K562 (cell line): ENCODE measurements around the gene SPRTN. TPM values are rescaled to one million over a fixed set of nuclear protein-coding genes. Genes with fewer than 3 reads are reported as not detected.

Experiments
- ATAC-seq: fragments of 200-7000 bp; cut with Tn5 transposase; 3 replicates; pipeline ENCODE4 v1.9.1; 2020; ENCODE audit warnings: moderate library complexity
- BruUV-seq: library from RNA; stranded (reverse); fragments of 400-500 nt; replicated peaks from 2 replicates; lab custom pipeline; 2021; lab: Mats Ljungman, UMichigan
- CTCF ChIA-PET: fragments of 300-600 bp; formaldehyde crosslinking; extraction: SDS; loops from one replicate; lab custom pipeline; 2021; ENCODE audit warnings: low intra/inter-chr PET ratio; lab: Yijun Ruan, JAX
- POLR2A ChIA-PET: fragments of 300-600, 350-650 bp; sonication (Branson Sonifier 250); formaldehyde crosslinking; extraction: SDS; loops from one replicate; lab custom pipeline; 2021; ENCODE audit warnings: antibody characterized with exemption, inconsistent platforms; lab: Yijun Ruan, JAX
- DNase-seq, 4 experiments: peaks; one replicate each; pipeline versions ENCODE4 v3.0.0 to v3.0.0-alpha.2; 2011 to 2018; ENCODE audit warnings: low spot score in 3 of 4, mixed read lengths in 3 of 4; ENCODE audit errors: extremely low read depth in 1 of 4
- FAIRE-seq: peaks from 2 replicates; lab custom pipeline; 2011; peaks lifted over from hg19 to GRCh38; lab: Jason Lieb, UNC
- H2AFZ ChIP-seq: 2 replicates; pipeline ENCODE4 v1.6.0; 2011; ENCODE audit warnings: low read depth, low read length, control low read depth, inconsistent platforms
- H3K27ac ChIP-seq: fragments of 200-600 bp; 3 replicates; pipeline ENCODE4 v1.8.0; 2011; ENCODE audit warnings: low read depth, mild to moderate bottlenecking, control low read depth, inconsistent platforms, low read length, moderate library complexity, mixed read lengths; ENCODE audit errors: extremely low read depth
- H3K27me3 ChIP-seq, 2 experiments: fragments of 300-600 bp in 1 of 2; 2 replicates in 1 of 2; 3 replicates in 1 of 2; pipeline versions ENCODE4 v1.6.0 to v1.8.0; 2011; ENCODE audit warnings: inconsistent platforms in 2 of 2, low read length in 2 of 2, mild to moderate bottlenecking in 1 of 2, mixed read lengths in 1 of 2, moderate library complexity in 1 of 2; ENCODE audit not compliant: control insufficient read depth in 2 of 2, insufficient read depth in 2 of 2
- H3K36me3 ChIP-seq: fragments of 300-600 bp; 3 replicates; pipeline ENCODE4 v1.8.0; 2011; ENCODE audit warnings: mild to moderate bottlenecking, low read length, inconsistent platforms; ENCODE audit not compliant: control insufficient read depth, insufficient read depth
- H3K4me1 ChIP-seq, 2 experiments: fragments of 200-600 bp in 1 of 2; replicated peaks in 1 of 2; 2 replicates in 1 of 2; 3 replicates in 1 of 2; pipeline versions ENCODE4 v1.5.1 to v1.8.0; 2011; ENCODE audit warnings: inconsistent platforms in 2 of 2, low read length in 2 of 2, mild to moderate bottlenecking in 1 of 2, mixed read lengths in 1 of 2, moderate library complexity in 1 of 2; ENCODE audit not compliant: control insufficient read depth in 2 of 2, insufficient read depth in 2 of 2
- H3K4me2 ChIP-seq: 2 replicates; pipeline ENCODE4 v1.6.1; 2011; ENCODE audit warnings: low read length, control low read depth, inconsistent platforms, mixed read lengths; ENCODE audit not compliant: insufficient read depth
- H3K4me3 ChIP-seq: fragments of 200-600 bp; sonication (generic), shearing (Covaris generic); 2 replicates; pipeline ENCODE4 v1.5.1; 2016; ENCODE audit warnings: control low read depth, inconsistent platforms
- H3K79me2 ChIP-seq: fragments of 200-600 bp; 3 replicates; pipeline ENCODE4 v1.8.0; 2011; ENCODE audit warnings: low read length, inconsistent platforms; ENCODE audit not compliant: control insufficient read depth, insufficient read depth
- H3K9ac ChIP-seq, 2 experiments: 2 replicates each; pipeline versions ENCODE4 v1.6.0 to v1.6.1; 2011; ENCODE audit warnings: low read depth in 2 of 2, low read length in 2 of 2, control low read depth in 1 of 2, inconsistent platforms in 1 of 2, mild to moderate bottlenecking in 1 of 2, mixed read lengths in 1 of 2; ENCODE audit not compliant: insufficient read depth in 1 of 2
- H3K9me1 ChIP-seq: one replicate; pipeline ENCODE4 v1.6.0; 2011; ENCODE audit warnings: inconsistent platforms, mild to moderate bottlenecking, low read length, moderate library complexity; ENCODE audit not compliant: control insufficient read depth, insufficient read depth
- H3K9me3 ChIP-seq: replicated peaks from 2 replicates; pipeline ENCODE4 v1.5.1; 2011; ENCODE audit warnings: low read depth, low read length, inconsistent platforms; ENCODE audit not compliant: control insufficient read depth, insufficient read depth
- H4K20me1 ChIP-seq: replicated peaks from 2 replicates; pipeline ENCODE4 v1.6.1; 2011; ENCODE audit warnings: low read length, inconsistent platforms, mixed read lengths; ENCODE audit not compliant: control insufficient read depth, insufficient read depth
- PCBP1 ChIP-seq: fragments of 200-400 bp; formaldehyde crosslinking; IDR thresholded peaks from 2 replicates; pipeline ENCODE4 v1.6.1; 2018; ENCODE audit warnings: mild to moderate bottlenecking, low read depth, low read length; ENCODE audit not compliant: poor library complexity, severe bottlenecking
- WGBS: fragments of 100-300 bp; shearing (Covaris generic); methylation state at CpG from one replicate; pipeline ENCODE4 v1.1.6; 2016; ENCODE audit warnings: low coverage, mixed read lengths; ENCODE audit not compliant: insufficient coverage; ENCODE audit errors: missing lambda C conversion rate; 5-methylcytosine and 5-hydroxymethylcytosine counted together
- in situ Hi-C: fragments of 300-500 bp; cut with MboI; formaldehyde crosslinking; loops from 4 replicates; pipeline ENCODE4 v1.15.0; 2018; ENCODE audit warnings: inconsistent platforms, mixed read lengths
- intact Hi-C: fragments of 100-400 bp; cut with micrococcal nuclease; formaldehyde crosslinking; loops from 2 replicates; pipeline ENCODE4 v1.14.2; 2022
- polyA plus RNA-seq, 8 experiments: library from polyadenylated mRNA; depleted of rRNA in 4 of 8; stranded (reverse) in 5 of 8; unstranded in 3 of 8; fragments of >200 nt; fragmentation: Nextera tagmentation in 2 of 8; fragmentation: Illumina TruSeq in 1 of 8; extraction: Ambion mirVana in 2 of 8; extraction: Trizol in 1 of 8; gene quantifications; 2 replicates each; pipeline versions ENCODE4 v1.2.1 to v1.2.3, GENCODE V29; 2011 to 2014; ENCODE audit warnings: inconsistent platforms in 1 of 8, missing spikeins in 1 of 8
- total RNA-seq, 7 experiments: library from RNA; depleted of rRNA in 6 of 7; stranded (reverse); fragments of >200 nt in 6 of 7; fragmentation: Illumina TruSeq in 2 of 7; extraction: Trizol in 2 of 7; gene quantifications; 2 replicates each; pipeline versions ENCODE4 v1.2.1 to v1.2.3, GENCODE V29; 2011 to 2021; ENCODE audit warnings: low replicate concordance in 1 of 7
- TF ChIP-seq, protein P1 (sequence below), 2 experiments: fragments of 450-650 bp; formaldehyde crosslinking in 1 of 2; IDR thresholded peaks; 2 replicates each; pipeline versions ENCODE4 v1.4.0 to v1.6.1; 2014 to 2020; ENCODE audit warnings: mild to moderate bottlenecking in 2 of 2, borderline replicate concordance in 1 of 2, low read depth in 1 of 2

SPRTN gene
- total and polyA plus RNA-seq, 9 of the 15 experiments (the other 6 are each of a cell fraction or from before 2014, with no cell fraction given), result 8.1 to 32.5 (median 21.2) TPM

- Histone ChIP-seq H3K9me1 (no peaks in the 10 kb centered on the region), H3K27me3 (no peaks in the 10 kb centered on the region), H3K9me3 (no peaks in the 10 kb centered on the region), H3K79me2 (peaks cover 88% of the 10 kb centered on the region), H3K9ac (no peak overlapping the region), H2AFZ (no peak overlapping the region), H4K20me1 (0 out of 2 replicates have a peak, but pooled peaks cover 10% of the 10 kb centered on the region), H3K4me3 (no peak overlapping the region), H3K27ac (no peak overlapping the region), H3K4me1 (no peaks in the 10 kb centered on the region; a peak in 1 of 5 replicates), H3K4me2 (no peak overlapping the region), H3K36me3 (peaks cover 5% of the 10 kb centered on the region; the same call in 2 of the 3 replicates)
- 10% methylated on average over 1 of the region's 1 CpG for WGBS
- CTCF ChIA-PET, result no interaction called here
- no peak for DNase-seq
- in situ Hi-C loops, result no loop called here
- intact Hi-C loops, result no loop called here
- TF ChIP-seq, protein P1, sequence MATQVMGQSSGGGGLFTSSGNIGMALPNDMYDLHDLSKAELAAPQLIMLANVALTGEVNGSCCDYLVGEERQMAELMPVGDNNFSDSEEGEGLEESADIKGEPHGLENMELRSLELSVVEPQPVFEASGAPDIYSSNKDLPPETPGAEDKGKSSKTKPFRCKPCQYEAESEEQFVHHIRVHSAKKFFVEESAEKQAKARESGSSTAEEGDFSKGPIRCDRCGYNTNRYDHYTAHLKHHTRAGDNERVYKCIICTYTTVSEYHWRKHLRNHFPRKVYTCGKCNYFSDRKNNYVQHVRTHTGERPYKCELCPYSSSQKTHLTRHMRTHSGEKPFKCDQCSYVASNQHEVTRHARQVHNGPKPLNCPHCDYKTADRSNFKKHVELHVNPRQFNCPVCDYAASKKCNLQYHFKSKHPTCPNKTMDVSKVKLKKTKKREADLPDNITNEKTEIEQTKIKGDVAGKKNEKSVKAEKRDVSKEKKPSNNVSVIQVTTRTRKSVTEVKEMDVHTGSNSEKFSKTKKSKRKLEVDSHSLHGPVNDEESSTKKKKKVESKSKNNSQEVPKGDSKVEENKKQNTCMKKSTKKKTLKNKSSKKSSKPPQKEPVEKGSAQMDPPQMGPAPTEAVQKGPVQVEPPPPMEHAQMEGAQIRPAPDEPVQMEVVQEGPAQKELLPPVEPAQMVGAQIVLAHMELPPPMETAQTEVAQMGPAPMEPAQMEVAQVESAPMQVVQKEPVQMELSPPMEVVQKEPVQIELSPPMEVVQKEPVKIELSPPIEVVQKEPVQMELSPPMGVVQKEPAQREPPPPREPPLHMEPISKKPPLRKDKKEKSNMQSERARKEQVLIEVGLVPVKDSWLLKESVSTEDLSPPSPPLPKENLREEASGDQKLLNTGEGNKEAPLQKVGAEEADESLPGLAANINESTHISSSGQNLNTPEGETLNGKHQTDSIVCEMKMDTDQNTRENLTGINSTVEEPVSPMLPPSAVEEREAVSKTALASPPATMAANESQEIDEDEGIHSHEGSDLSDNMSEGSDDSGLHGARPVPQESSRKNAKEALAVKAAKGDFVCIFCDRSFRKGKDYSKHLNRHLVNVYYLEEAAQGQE (IDR thresholded peaks at IDR 0.05; ENCODE audit: borderline replicate concordance), result peak; percentile 55
- TF ChIP-seq, protein P1 (CRISPR knock-in tag; IDR thresholded peaks at IDR 0.05; ENCODE audit: low read depth), result no peak
- TF ChIP-seq PCBP1, result no peak
- BruUV-seq, result no TSS peak
- POLR2A ChIA-PET, result interaction anchor here (0.6 to 2.0 kb wide), 5 partner anchors 9 to 507 kb away, joined by 3 to 7 read pairs (median 4); no protein-coding TSS in a partner anchor
- no peak; the same call in 2 of the 3 replicates for ATAC-seq
- FAIRE-seq, result no peak
Measured at GRCh38 chr1:231392389-231393131, 54.5 kb downstream of the SPRTN start.
